Panc1 (cell line): ENCODE data around the gene MYADML2. TPM values are rescaled to one million over a fixed set of nuclear protein-coding genes. Genes with fewer than 3 reads are reported as not detected.

ENCODE experiments used
- ATAC-seq: fragments of 200-7000 bp; cut with Tn5 transposase; 2 replicates; pipeline ENCODE4 v1.9.1; 2020; ENCODE audit warnings: mild to moderate bottlenecking, moderate library complexity
- BruUV-seq: library from RNA; stranded (reverse); fragments of 400-500 nt; replicated peaks from 2 replicates; lab custom pipeline; 2021; lab: Mats Ljungman, UMichigan
- CTCF ChIA-PET: fragments of 300-600 bp; sonication (Branson Sonifier 250); formaldehyde crosslinking; loops from one replicate; lab custom pipeline; 2022; ENCODE audit warnings: antibody characterized with exemption; lab: Charles Lee
- POLR2A ChIA-PET: fragments of 300-600 bp; sonication (Branson Sonifier 250); formaldehyde crosslinking; loops from one replicate; lab custom pipeline; 2022; ENCODE audit warnings: antibody characterized with exemption; lab: Charles Lee
- DNase-seq: peaks from one replicate; pipeline ENCODE4 v3.0.0-alpha.2; 2010; ENCODE audit warnings: low read depth, low spot score
- H3K27ac ChIP-seq: 2 replicates; pipeline ENCODE4 v1.5.1; 2011; ENCODE audit warnings: mild to moderate bottlenecking, low read length, inconsistent platforms
- H3K27me3 ChIP-seq: fragments of 200-500 bp; sonication (Bioruptor generic); 2 replicates; pipeline ENCODE4 v1.6.0; 2014; ENCODE audit warnings: low read length, inconsistent platforms; ENCODE audit not compliant: control insufficient read depth, insufficient read depth
- H3K36me3 ChIP-seq: fragments of 200-500 bp; sonication (Bioruptor generic); 2 replicates; pipeline ENCODE4 v1.5.1; 2014; ENCODE audit warnings: inconsistent platforms, mild to moderate bottlenecking, low read length, moderate library complexity; ENCODE audit not compliant: control insufficient read depth, insufficient read depth
- H3K4me1 ChIP-seq: 2 replicates; pipeline ENCODE4 v1.5.1; 2011; ENCODE audit warnings: inconsistent platforms, mild to moderate bottlenecking, low read length, moderate library complexity; ENCODE audit not compliant: control insufficient read depth, insufficient read depth
- H3K4me3 ChIP-seq, 2 experiments: 2 replicates each; pipeline ENCODE4 v1.5.1; 2011 to 2012; ENCODE audit warnings: low read depth in 2 of 2, low read length in 2 of 2, mild to moderate bottlenecking in 2 of 2, inconsistent platforms in 1 of 2, moderate library complexity in 1 of 2
- H3K9me3 ChIP-seq: fragments of 200-500 bp; sonication (Bioruptor generic); 2 replicates; pipeline ENCODE4 v1.5.1; 2014; ENCODE audit warnings: low read depth, mild to moderate bottlenecking, inconsistent platforms, low read length, moderate library complexity; ENCODE audit not compliant: control insufficient read depth, insufficient read depth
- POLR2AphosphoS5 ChIP-seq: IDR thresholded peaks from 2 replicates; pipeline ENCODE4 v1.6.1; 2012; ENCODE audit warnings: mild to moderate bottlenecking, low read depth, low read length, moderate library complexity
- SIN3A ChIP-seq: IDR thresholded peaks from 2 replicates; pipeline ENCODE4 v1.6.1; 2012; ENCODE audit warnings: low read depth, mild to moderate bottlenecking, low read length, moderate library complexity, borderline replicate concordance; ENCODE audit not compliant: insufficient read depth
- TCF7L2 ChIP-seq: IDR thresholded peaks from 2 replicates; pipeline ENCODE4 v1.6.1; 2011; ENCODE audit warnings: mild to moderate bottlenecking, low read depth, low read length, inconsistent platforms
- in situ Hi-C: cut with HindIII; loops from 2 replicates; pipeline ENCODE4 v1.10.0; 2016; ENCODE audit warnings: low sequenced_read_pairs, low pct_unique_long_range_greater_than_20kb
- intact Hi-C: fragments of 100-400 bp; cut with micrococcal nuclease; formaldehyde crosslinking; loops from one replicate; pipeline ENCODE4 v1.10.0; 2022; ENCODE audit not compliant: unreplicated experiment
- total RNA-seq: library from RNA; stranded (reverse); gene quantifications from one replicate; pipeline ENCODE4 v1.2.1, GENCODE V29; 2021; ENCODE audit not compliant: unreplicated experiment
- TF ChIP-seq, protein P1 (sequence below): fragments of 450-650 bp; IDR thresholded peaks from 2 replicates; pipeline ENCODE4 v1.5.1; 2017; ENCODE audit warnings: mild to moderate bottlenecking
- TF ChIP-seq, protein P2 (sequence below), 2 experiments: IDR thresholded peaks; 2 replicates each; pipeline ENCODE4 v1.6.1; 2011 to 2012; ENCODE audit warnings: low read depth in 2 of 2, control low read depth in 1 of 2, low read length in 1 of 2, mild to moderate bottlenecking in 1 of 2, moderate library complexity in 1 of 2; ENCODE audit not compliant: insufficient read depth in 1 of 2

MYADML2 gene
- total RNA-seq, 1 experiment from 2014 or later, result not detected

DNA sequence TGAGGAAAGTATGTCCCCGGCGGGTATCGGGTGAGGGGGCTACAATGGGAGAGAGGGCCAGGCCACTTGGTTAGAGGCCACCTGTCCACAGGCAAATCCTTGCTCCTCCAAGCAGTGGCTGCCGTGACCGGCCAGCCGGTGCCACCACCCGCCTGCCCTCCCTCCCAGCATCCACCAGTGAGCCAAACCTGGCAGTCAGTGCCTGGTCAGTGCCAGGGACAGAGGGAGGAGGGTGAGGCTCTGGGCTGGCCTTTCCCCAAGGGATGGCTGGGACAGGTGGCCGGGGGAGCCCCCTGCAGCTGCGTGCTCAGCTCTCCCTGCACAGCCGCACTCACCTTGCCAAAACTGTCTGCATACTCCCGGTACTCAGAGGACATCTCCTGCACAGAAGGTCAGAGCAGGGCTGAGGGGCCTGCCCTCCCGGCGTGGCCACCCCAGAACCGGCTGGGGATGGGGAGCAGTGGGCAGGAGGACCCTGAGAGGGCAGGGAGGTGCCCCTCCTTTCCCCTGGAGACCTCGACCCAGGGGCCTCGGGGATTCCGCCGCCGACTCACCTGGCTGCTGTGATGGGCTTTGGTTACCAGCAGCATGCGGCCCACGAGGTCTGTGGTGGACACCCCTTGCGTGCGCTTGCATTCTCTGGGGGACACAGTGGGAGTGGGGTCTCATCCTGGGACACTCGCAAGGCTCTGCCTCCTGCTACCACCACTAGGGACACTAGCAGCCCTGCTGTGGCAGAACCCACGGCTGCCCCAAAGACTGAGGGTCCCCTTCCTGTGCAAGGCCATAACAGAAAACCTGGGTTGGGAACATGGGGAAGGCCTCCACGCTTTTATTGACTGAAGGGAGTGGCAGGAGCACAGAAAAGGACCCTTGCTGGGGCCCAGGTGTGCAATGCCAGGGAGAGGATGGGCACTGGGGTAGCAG, 39.6 kb downstream of the MYADML2 start:
- BruUV-seq, result no TSS peak
- ChIA-PET CTCF (no interaction called here), POLR2A (no interaction called here)

DNA sequence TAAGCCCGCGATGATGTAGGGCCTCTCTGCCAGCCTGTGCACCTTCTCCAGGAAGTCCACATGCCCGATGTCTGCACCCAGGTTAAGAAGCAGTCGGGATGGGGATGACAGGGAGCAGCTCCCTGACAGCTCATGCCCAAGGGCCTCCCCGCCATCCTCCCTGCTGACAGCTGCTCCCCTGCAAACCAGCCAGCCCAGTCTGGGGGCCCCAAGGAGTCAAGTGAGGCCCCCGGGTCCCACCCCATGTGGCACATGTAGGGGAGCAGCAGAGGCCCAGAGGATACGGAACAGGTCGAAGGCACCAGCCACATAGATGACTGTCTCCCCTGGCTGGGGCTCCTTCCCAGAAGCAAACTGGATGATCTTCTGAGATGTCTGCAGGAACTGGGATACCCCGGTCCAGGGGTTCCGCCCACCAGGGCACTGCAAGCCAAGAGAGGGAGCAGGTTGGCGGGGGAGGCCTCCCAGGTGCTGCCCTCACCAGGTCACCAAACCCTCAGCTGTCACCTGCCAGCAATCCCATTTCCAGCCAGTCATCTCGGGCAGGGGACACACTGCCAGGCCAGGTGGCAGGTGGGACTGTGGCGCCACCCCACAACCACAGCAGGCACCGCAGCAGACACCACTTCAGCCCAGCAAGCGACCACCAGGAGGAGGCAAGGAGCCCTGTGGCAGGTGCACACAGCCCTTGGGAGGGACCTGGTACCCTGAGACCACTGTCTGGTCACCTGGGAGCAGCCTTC, 40.4 kb downstream of the MYADML2 start:
- TF ChIP-seq, protein P1, sequence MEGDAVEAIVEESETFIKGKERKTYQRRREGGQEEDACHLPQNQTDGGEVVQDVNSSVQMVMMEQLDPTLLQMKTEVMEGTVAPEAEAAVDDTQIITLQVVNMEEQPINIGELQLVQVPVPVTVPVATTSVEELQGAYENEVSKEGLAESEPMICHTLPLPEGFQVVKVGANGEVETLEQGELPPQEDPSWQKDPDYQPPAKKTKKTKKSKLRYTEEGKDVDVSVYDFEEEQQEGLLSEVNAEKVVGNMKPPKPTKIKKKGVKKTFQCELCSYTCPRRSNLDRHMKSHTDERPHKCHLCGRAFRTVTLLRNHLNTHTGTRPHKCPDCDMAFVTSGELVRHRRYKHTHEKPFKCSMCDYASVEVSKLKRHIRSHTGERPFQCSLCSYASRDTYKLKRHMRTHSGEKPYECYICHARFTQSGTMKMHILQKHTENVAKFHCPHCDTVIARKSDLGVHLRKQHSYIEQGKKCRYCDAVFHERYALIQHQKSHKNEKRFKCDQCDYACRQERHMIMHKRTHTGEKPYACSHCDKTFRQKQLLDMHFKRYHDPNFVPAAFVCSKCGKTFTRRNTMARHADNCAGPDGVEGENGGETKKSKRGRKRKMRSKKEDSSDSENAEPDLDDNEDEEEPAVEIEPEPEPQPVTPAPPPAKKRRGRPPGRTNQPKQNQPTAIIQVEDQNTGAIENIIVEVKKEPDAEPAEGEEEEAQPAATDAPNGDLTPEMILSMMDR, result no peak; the same call in 1 of the 2 replicates
- TF ChIP-seq TCF7L2, result no peak
- no peak for TF ChIP-seq SIN3A
- TF ChIP-seq, protein P2, sequence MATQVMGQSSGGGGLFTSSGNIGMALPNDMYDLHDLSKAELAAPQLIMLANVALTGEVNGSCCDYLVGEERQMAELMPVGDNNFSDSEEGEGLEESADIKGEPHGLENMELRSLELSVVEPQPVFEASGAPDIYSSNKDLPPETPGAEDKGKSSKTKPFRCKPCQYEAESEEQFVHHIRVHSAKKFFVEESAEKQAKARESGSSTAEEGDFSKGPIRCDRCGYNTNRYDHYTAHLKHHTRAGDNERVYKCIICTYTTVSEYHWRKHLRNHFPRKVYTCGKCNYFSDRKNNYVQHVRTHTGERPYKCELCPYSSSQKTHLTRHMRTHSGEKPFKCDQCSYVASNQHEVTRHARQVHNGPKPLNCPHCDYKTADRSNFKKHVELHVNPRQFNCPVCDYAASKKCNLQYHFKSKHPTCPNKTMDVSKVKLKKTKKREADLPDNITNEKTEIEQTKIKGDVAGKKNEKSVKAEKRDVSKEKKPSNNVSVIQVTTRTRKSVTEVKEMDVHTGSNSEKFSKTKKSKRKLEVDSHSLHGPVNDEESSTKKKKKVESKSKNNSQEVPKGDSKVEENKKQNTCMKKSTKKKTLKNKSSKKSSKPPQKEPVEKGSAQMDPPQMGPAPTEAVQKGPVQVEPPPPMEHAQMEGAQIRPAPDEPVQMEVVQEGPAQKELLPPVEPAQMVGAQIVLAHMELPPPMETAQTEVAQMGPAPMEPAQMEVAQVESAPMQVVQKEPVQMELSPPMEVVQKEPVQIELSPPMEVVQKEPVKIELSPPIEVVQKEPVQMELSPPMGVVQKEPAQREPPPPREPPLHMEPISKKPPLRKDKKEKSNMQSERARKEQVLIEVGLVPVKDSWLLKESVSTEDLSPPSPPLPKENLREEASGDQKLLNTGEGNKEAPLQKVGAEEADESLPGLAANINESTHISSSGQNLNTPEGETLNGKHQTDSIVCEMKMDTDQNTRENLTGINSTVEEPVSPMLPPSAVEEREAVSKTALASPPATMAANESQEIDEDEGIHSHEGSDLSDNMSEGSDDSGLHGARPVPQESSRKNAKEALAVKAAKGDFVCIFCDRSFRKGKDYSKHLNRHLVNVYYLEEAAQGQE (IDR thresholded peaks at IDR 0.05; ENCODE audit: insufficient read depth in 1 of 2, low read depth in 2 of 2, low read length in 1 of 2), result no peak
- TF ChIP-seq POLR2AphosphoS5, result no peak
- CTCF ChIA-PET, result no interaction called here
- Histone ChIP-seq H3K27me3 (no peaks in the 10 kb centered on the region), H3K36me3 (no peaks in the 10 kb centered on the region), H3K4me1 (peaks cover 19% of the 10 kb centered on the region), H3K4me3 (no peak overlapping the region), H3K27ac (no peak overlapping the region), H3K9me3 (no peaks in the 10 kb centered on the region)
- POLR2A ChIA-PET, result no interaction called here
- in situ Hi-C loops, result no loop called here
- DNase-seq (no peak), ATAC-seq (no peak)
- BruUV-seq, result no TSS peak
- intact Hi-C loops, result no loop called here

More for the DNA sequence above, 39.6 kb downstream of the MYADML2 start:
- Histone ChIP-seq H3K27ac (no peak overlapping the region), H3K4me1 (peaks cover 21% of the 10 kb centered on the region), H3K4me3 (no peak overlapping the region), H3K36me3 (no peaks in the 10 kb centered on the region), H3K9me3 (no peaks in the 10 kb centered on the region), H3K27me3 (no peaks in the 10 kb centered on the region)
- in situ Hi-C loops (no loop called here), intact Hi-C loops (no loop called here)
- ATAC-seq (no peak), DNase-seq (no peak)
- TF ChIP-seq, protein P1, result no peak; the same call in 1 of the 2 replicates
